Omental fat pad (tissue), 4 donors: ENCODE measurements around the gene SLC39A9. TPM values are rescaled to one million over a fixed set of nuclear protein-coding genes. Genes with fewer than 3 reads are reported as not detected.

Experiments
- total RNA-seq, 4 donors: library from RNA; depleted of rRNA; stranded (reverse); fragments of >200 nt; gene quantifications; one replicate each; pipeline ENCODE4 v1.1.0, GENCODE V29; 2016

SLC39A9 gene
- total RNA-seq, 4 donors from 2014 or later = 57.9 to 80.7 (median 69.6) TPM

Other genes starting within 250 kb of the SLC39A9 start
- gene DCAF5, start 245.6 kb upstream of the SLC39A9 start, total RNA-seq = 10 to 100 TPM; 30.4 to 58.1 (median 38.0) TPM
- gene EXD2, start 207.2 kb upstream of the SLC39A9 start, total RNA-seq = 10 to 100 TPM; 15.4 to 27.0 (median 17.3) TPM
- 10 to 100 TPM in 1 of 4 donors, 1 to 10 TPM in 3; 6.5 to 18.3 (median 8.1) TPM for gene GALNT16, start 138.5 kb upstream of the SLC39A9 start, total RNA-seq
- 10 to 100 TPM; 62.4 to 70.9 (median 68.8) TPM for gene ERH, start 393 bp upstream of the SLC39A9 start, total RNA-seq
- under 1 TPM in 2 of 4 donors, not detected in 2; 0.12 to 0.19 TPM for gene PLEKHD1, start 86.0 kb downstream of the SLC39A9 start, total RNA-seq
- under 1 TPM in 1 of 4 donors, not detected in 3; 0.09 TPM for gene CCDC177, start 176.2 kb downstream of the SLC39A9 start, total RNA-seq
- 10 to 100 TPM; 31.1 to 73.3 (median 52.7) TPM for gene SUSD6, start 212.9 kb downstream of the SLC39A9 start, total RNA-seq